ENCODE measurements around the gene SPRED2. TPM values are rescaled to one million over a fixed set of nuclear protein-coding genes. Genes with fewer than 3 reads are reported as not detected.

Gene SPRED2
- total RNA-seq, 2 donors from 2014 or later: 1.6 to 4.8 TPM

DNA sequence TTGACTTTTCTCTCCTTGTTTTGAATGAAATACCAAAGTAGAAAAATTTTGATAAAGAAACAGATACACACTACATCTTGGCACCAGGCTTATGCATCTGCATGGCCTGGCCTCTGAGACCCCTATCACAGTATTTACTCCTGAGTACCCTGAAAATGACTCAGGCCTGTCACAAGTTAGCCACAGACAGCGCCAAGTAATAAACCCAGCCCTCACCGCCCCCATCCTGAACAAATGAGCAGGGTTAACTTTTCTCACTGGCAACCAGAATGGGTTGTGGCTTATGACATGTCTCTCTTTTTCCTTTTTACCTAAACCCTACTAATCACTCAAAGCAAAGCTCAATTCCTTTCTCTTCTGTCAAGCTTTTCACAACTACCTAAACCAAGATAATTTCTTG lies 35.3 kb downstream of the SPRED2 start:
- peaks cover 5% of the 10 kb centered on the region for H3K27me3 Mint-ChIP-seq
- H3K27ac Mint-ChIP-seq: no peak overlapping the region
- DNase-seq: no peak
- peaks cover 2% of the 10 kb centered on the region for H3K36me3 Mint-ChIP-seq (ENCODE audit: low read depth)
- H3K4me3 Mint-ChIP-seq: no peak overlapping the region
- peaks cover 7% of the 10 kb centered on the region for H3K4me1 Mint-ChIP-seq
- no peaks in the 10 kb centered on the region for H3K9me3 ChIP-seq (ENCODE audit: control insufficient read depth, low read length, poor library complexity, severe bottlenecking)
- ATAC-seq: no peak

- no peak for DNase-seq
- H3K27ac Mint-ChIP-seq: no peak overlapping the region
- peaks cover 2% of the 10 kb centered on the region for H3K36me3 Mint-ChIP-seq (ENCODE audit: low read depth)
- H3K27me3 Mint-ChIP-seq: peaks cover 5% of the 10 kb centered on the region
- H3K4me3 Mint-ChIP-seq: no peak overlapping the region
- no peak for ATAC-seq
- peaks cover 7% of the 10 kb centered on the region for H3K4me1 Mint-ChIP-seq
- H3K9me3 ChIP-seq (ENCODE audit: control insufficient read depth, low read length, poor library complexity, severe bottlenecking): no peaks in the 10 kb centered on the region
Observed at GRCh38 chr2:65396348-65397026, 35.9 kb downstream of the SPRED2 start.

GRCh38 chr2:65395621-65396347 lies 36.6 kb downstream of the SPRED2 start:
- H3K27me3 Mint-ChIP-seq: peaks cover 5% of the 10 kb centered on the region
- no peaks in the 10 kb centered on the region for H3K9me3 ChIP-seq (ENCODE audit: control insufficient read depth, low read length, poor library complexity, severe bottlenecking)
- peaks cover 2% of the 10 kb centered on the region for H3K36me3 Mint-ChIP-seq (ENCODE audit: low read depth)
- no peak overlapping the region for H3K4me3 Mint-ChIP-seq
- ATAC-seq: no peak
- no peak for DNase-seq
- no peak overlapping the region for H3K27ac Mint-ChIP-seq
- H3K4me1 Mint-ChIP-seq: peaks cover 7% of the 10 kb centered on the region

DNA sequence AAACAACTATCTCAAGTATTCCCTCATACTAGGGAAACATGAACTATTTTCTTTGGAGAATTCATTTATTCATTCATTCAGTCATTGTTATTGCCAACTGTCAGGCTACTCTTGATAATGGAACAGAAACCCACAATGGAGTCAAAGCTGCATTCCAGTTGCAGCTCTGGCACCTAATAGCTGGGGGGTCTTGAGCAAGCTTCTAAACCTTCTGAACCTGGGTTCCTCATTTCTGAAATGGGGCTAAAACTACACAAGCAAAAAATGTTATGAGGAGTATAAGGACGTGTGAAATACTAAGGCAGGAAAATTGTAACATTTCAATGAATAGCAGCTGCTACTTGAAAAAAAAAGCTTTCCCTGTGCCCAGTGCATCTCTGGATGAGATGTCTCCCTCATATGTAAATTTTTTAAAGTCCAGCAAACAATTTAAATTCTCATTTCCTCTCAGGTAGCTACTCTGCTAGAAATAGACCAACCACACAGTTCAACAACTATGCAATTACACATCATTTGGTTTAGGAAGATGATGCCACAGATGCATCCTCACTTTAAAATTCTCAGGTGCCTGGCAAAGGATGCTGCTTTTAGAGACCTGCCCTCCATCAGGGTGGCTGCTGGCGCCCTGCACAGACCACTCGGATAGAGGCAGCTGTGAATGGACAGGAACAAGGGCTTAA lies 38.5 kb downstream of the SPRED2 start:
- H3K4me1 Mint-ChIP-seq: peaks cover 7% of the 10 kb centered on the region
- H3K27me3 Mint-ChIP-seq: peaks cover 5% of the 10 kb centered on the region
- no peak for ATAC-seq
- no peaks in the 10 kb centered on the region for H3K9me3 ChIP-seq (ENCODE audit: control insufficient read depth, low read length, poor library complexity, severe bottlenecking)
- no peak overlapping the region for H3K4me3 Mint-ChIP-seq
- no peak overlapping the region for H3K27ac Mint-ChIP-seq
- peaks cover 2% of the 10 kb centered on the region for H3K36me3 Mint-ChIP-seq (ENCODE audit: low read depth)
- DNase-seq: no peak

GRCh38 chr2:65393046-65393445 lies 39.4 kb downstream of the SPRED2 start:
- no peak for ATAC-seq
- H3K36me3 Mint-ChIP-seq (ENCODE audit: low read depth): peaks cover 2% of the 10 kb centered on the region
- H3K27me3 Mint-ChIP-seq: peaks cover 5% of the 10 kb centered on the region
- no peaks in the 10 kb centered on the region for H3K9me3 ChIP-seq (ENCODE audit: control insufficient read depth, low read length, poor library complexity, severe bottlenecking)
- H3K4me1 Mint-ChIP-seq: peaks cover 7% of the 10 kb centered on the region
- no peak overlapping the region for H3K27ac Mint-ChIP-seq
- no peak for DNase-seq
- H3K4me3 Mint-ChIP-seq: no peak overlapping the region

DNA sequence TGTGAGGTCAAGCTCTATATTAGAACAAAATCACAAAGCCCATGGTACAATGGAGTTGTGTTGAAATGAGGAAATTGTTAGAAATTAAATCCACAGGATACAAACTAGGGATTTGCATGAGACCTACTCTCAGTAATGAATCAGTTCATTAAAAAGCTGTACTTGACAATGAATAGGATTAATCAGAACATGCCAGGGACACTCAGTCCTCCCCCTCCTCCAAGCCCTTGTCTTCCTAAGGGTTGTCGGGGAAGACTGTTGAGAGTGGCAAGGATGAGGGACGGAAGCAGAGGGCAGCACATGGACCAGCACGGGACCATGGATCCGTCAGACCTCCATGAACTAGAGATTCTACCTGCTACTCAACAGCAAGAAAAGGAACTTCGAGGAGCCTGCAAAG lies 39.8 kb downstream of the SPRED2 start:
- H3K36me3 Mint-ChIP-seq (ENCODE audit: low read depth): peaks cover 2% of the 10 kb centered on the region
- no peaks in the 10 kb centered on the region for H3K9me3 ChIP-seq (ENCODE audit: control insufficient read depth, low read length, poor library complexity, severe bottlenecking)
- no peak for DNase-seq
- no peak overlapping the region for H3K27ac Mint-ChIP-seq
- peaks cover 7% of the 10 kb centered on the region for H3K4me1 Mint-ChIP-seq
- ATAC-seq: no peak
- H3K4me3 Mint-ChIP-seq: no peak overlapping the region
- H3K27me3 Mint-ChIP-seq: peaks cover 5% of the 10 kb centered on the region

- no peaks in the 10 kb centered on the region for H3K36me3 Mint-ChIP-seq (ENCODE audit: low read depth)
- peaks cover 2% of the 10 kb centered on the region for H3K4me1 Mint-ChIP-seq
- DNase-seq (no peak), ATAC-seq (peak; percentile 62)
- H3K27ac Mint-ChIP-seq: no peak overlapping the region
- H3K4me3 Mint-ChIP-seq: no peak overlapping the region
- H3K9me3 ChIP-seq (ENCODE audit: control insufficient read depth, low read length, poor library complexity, severe bottlenecking): no peaks in the 10 kb centered on the region
- no peaks in the 10 kb centered on the region for H3K27me3 Mint-ChIP-seq
Observed at GRCh38 chr2:65390134-65390533, 42.3 kb downstream of the SPRED2 start.

DNA sequence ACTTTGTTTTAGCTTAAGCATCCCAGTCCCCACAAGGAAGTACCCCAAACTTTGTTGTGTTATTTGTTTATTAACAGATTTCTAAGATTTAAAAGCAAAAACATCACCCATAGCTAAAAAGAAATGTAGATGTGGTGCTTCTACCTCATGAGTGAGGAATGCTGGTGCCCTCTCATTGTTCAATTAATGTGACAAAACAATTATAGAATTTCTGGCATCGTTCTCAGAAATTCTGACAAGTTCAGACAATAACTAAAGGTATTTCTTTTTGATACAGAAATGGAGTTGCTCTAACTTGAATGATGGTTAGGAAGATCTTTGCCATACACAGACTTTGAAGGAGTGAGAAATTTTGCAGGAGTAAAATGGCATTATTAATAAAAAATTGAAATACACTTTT lies 42.9 kb downstream of the SPRED2 start:
- peaks cover 5% of the 10 kb centered on the region for H3K4me1 Mint-ChIP-seq
- ATAC-seq: no peak
- H3K4me3 Mint-ChIP-seq: no peak overlapping the region
- no peak overlapping the region for H3K27ac Mint-ChIP-seq
- H3K27me3 Mint-ChIP-seq: no peaks in the 10 kb centered on the region
- H3K9me3 ChIP-seq (ENCODE audit: control insufficient read depth, low read length, poor library complexity, severe bottlenecking): no peaks in the 10 kb centered on the region
- no peaks in the 10 kb centered on the region for H3K36me3 Mint-ChIP-seq (ENCODE audit: low read depth)
- DNase-seq: no peak

- Mint-ChIP-seq H3K27me3 (no peaks in the 10 kb centered on the region), H3K36me3 (ENCODE audit: low read depth) (no peaks in the 10 kb centered on the region), H3K4me3 (no peak overlapping the region), H3K27ac (no peak overlapping the region), H3K4me1 (peaks cover 5% of the 10 kb centered on the region)
- ATAC-seq (no peak), DNase-seq (no peak)
- no peaks in the 10 kb centered on the region for H3K9me3 ChIP-seq (ENCODE audit: control insufficient read depth, low read length, poor library complexity, severe bottlenecking)
Observed at GRCh38 chr2:65388596-65389390, 43.6 kb downstream of the SPRED2 start.

DNA sequence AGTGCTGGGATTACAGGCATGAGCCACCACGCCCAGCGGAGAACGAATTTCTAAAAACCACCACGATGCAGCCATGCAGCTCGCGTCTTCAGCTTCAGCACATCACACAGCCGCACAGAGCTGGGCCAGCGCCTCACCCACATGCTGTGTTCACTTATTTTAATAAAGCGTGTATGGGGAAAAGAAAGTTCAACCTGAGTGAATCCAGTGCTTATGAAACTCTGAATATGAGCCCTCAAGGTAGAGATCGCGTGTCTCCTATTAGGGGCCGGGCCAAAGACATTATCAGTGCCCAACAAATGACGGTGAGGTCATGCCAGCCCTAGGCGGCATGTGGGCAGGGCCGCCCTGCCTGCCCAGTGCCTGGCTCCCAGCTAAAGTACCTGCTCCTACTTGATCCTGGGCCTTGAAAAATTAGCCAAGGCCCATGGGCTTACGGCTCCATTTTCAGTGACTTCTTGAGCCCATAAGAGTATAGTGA lies 44.3 kb downstream of the SPRED2 start:
- ATAC-seq (no peak), DNase-seq (no peak)

GRCh38 chr2:65386989-65387388 lies 45.4 kb downstream of the SPRED2 start:
- peaks cover 12% of the 10 kb centered on the region for H3K4me1 Mint-ChIP-seq
- no peak for DNase-seq
- H3K4me3 Mint-ChIP-seq: no peak overlapping the region

More for the DNA sequence above, 44.3 kb downstream of the SPRED2 start:
- H3K27me3 Mint-ChIP-seq: no peaks in the 10 kb centered on the region
- H3K27ac Mint-ChIP-seq: no peak overlapping the region
- no peaks in the 10 kb centered on the region for H3K9me3 ChIP-seq (ENCODE audit: control insufficient read depth, low read length, poor library complexity, severe bottlenecking)
- H3K4me3 Mint-ChIP-seq: no peak overlapping the region
- H3K36me3 Mint-ChIP-seq (ENCODE audit: low read depth): no peaks in the 10 kb centered on the region
- peaks cover 6% of the 10 kb centered on the region for H3K4me1 Mint-ChIP-seq

GRCh38 chr2:65386344-65386743 lies 46.1 kb downstream of the SPRED2 start:
- Mint-ChIP-seq H3K4me3 (no peak overlapping the region), H3K27me3 (no peaks in the 10 kb centered on the region), H3K36me3 (ENCODE audit: low read depth) (no peaks in the 10 kb centered on the region), H3K27ac (no peak overlapping the region), H3K4me1 (peaks cover 12% of the 10 kb centered on the region)
- ATAC-seq (no peak), DNase-seq (no peak)
- no peaks in the 10 kb centered on the region for H3K9me3 ChIP-seq (ENCODE audit: control insufficient read depth, low read length, poor library complexity, severe bottlenecking)

More at GRCh38 chr2:65386989-65387388, 45.4 kb downstream of the SPRED2 start:
- no peaks in the 10 kb centered on the region for H3K36me3 Mint-ChIP-seq (ENCODE audit: low read depth)
- H3K9me3 ChIP-seq (ENCODE audit: control insufficient read depth, low read length, poor library complexity, severe bottlenecking): no peaks in the 10 kb centered on the region
- ATAC-seq: no peak
- no peak overlapping the region for H3K27ac Mint-ChIP-seq
- H3K27me3 Mint-ChIP-seq: no peaks in the 10 kb centered on the region
